Lower lobe of right lung (tissue), 2 donors: ENCODE measurements around the gene PTPRT. TPM values are rescaled to one million over a fixed set of nuclear protein-coding genes. Genes with fewer than 3 reads are reported as not detected.

Experiments
- ATAC-seq, 2 donors: fragments of 200-7000 bp; cut with Tn5 transposase; one replicate each; pipeline ENCODE4 v1.9.1; 2020 to 2022; ENCODE audit warnings: mild to moderate bottlenecking in 2 of 2, moderate library complexity in 2 of 2
- DNase-seq: peaks from one replicate; pipeline ENCODE4 v3.0.0-alpha.2; 2020
- H3K27ac ChIP-seq: fragments of 200-600 bp; one replicate; pipeline ENCODE4 v1.8.0; 2022
- H3K27me3 ChIP-seq: fragments of 200-600 bp; one replicate; pipeline ENCODE4 v1.8.0; 2022; ENCODE audit warnings: low read depth
- H3K36me3 ChIP-seq: fragments of 200-600 bp; one replicate; pipeline ENCODE4 v1.8.0; 2022; ENCODE audit warnings: mild to moderate bottlenecking
- H3K4me1 ChIP-seq: fragments of 200-600 bp; one replicate; pipeline ENCODE4 v1.8.0; 2022
- H3K4me3 ChIP-seq: fragments of 200-600 bp; one replicate; pipeline ENCODE4 v1.8.0; 2022; ENCODE audit warnings: mild to moderate bottlenecking
- H3K9me3 ChIP-seq: fragments of 200-600 bp; one replicate; pipeline ENCODE4 v1.8.0; 2022
- CTCF ChIP-seq: fragments of 200-600 bp; IDR thresholded peaks from one replicate; pipeline ENCODE4 v1.8.0; 2022; ENCODE audit warnings: antibody characterized with exemption, mild to moderate bottlenecking
- intact Hi-C: fragments of 100-400 bp; cut with DNase I; formaldehyde crosslinking; loops from one replicate; pipeline ENCODE4 v1.11.0; 2022
- total RNA-seq: library from RNA; stranded (reverse); fragmentation: NEBNext Ultra II Directional; extraction: Animal tissue kit (Norgen Biotek cat#: 25700); gene quantifications from one replicate; pipeline ENCODE4 v1.2.1, GENCODE V29; 2021
- donor health status: DM: no; HTN: yes; CAD: no; lungs with severe emphysema.

The PTPRT gene
- total RNA-seq, 1 donor from 2014 or later: 8.0 TPM

- intact Hi-C loops: no loop called here
- ATAC-seq (no peak), DNase-seq (no peak)
- H3K27me3 ChIP-seq: no peaks in the 10 kb centered on the region
- no peaks in the 10 kb centered on the region for H3K4me1 ChIP-seq
- no peak for TF ChIP-seq CTCF
- H3K36me3 ChIP-seq: no peaks in the 10 kb centered on the region
- H3K9me3 ChIP-seq: no peaks in the 10 kb centered on the region
- no peak overlapping the region for H3K4me3 ChIP-seq
- H3K27ac ChIP-seq: no peak overlapping the region
Measured at GRCh38 chr20:43029176-43029575, 160.5 kb downstream of the PTPRT start.

- no peak for TF ChIP-seq CTCF
- Histone ChIP-seq H3K27ac (no peak overlapping the region), H3K4me1 (no peaks in the 10 kb centered on the region), H3K4me3 (no peak overlapping the region), H3K27me3 (no peaks in the 10 kb centered on the region), H3K9me3 (no peaks in the 10 kb centered on the region), H3K36me3 (no peaks in the 10 kb centered on the region)
- no peak for DNase-seq
- no peak for ATAC-seq
- intact Hi-C loops: no loop called here
Measured at GRCh38 chr20:43028470-43028869, 161.2 kb downstream of the PTPRT start.

- TF ChIP-seq CTCF: no peak
- H3K9me3 ChIP-seq: no peaks in the 10 kb centered on the region
- H3K27me3 ChIP-seq: no peaks in the 10 kb centered on the region
- H3K36me3 ChIP-seq: no peaks in the 10 kb centered on the region
- intact Hi-C loops: no loop called here
- H3K4me1 ChIP-seq: no peaks in the 10 kb centered on the region
- no peak overlapping the region for H3K27ac ChIP-seq
- DNase-seq (no peak), ATAC-seq (no peak)
- H3K4me3 ChIP-seq: no peak overlapping the region
Measured at GRCh38 chr20:43023836-43024235, 165.9 kb downstream of the PTPRT start.

- H3K36me3 ChIP-seq: no peaks in the 10 kb centered on the region
- H3K27ac ChIP-seq: no peak overlapping the region
- intact Hi-C loops: no loop called here
- no peaks in the 10 kb centered on the region for H3K9me3 ChIP-seq
- TF ChIP-seq CTCF: no peak
- DNase-seq (no peak), ATAC-seq (no peak)
- H3K27me3 ChIP-seq: no peaks in the 10 kb centered on the region
- H3K4me3 ChIP-seq: no peak overlapping the region
- no peaks in the 10 kb centered on the region for H3K4me1 ChIP-seq
Measured at GRCh38 chr20:43022568-43022967, 167.1 kb downstream of the PTPRT start.

- Histone ChIP-seq H3K4me3 (no peak overlapping the region), H3K27me3 (no peaks in the 10 kb centered on the region), H3K27ac (no peak overlapping the region), H3K9me3 (no peaks in the 10 kb centered on the region), H3K4me1 (no peaks in the 10 kb centered on the region), H3K36me3 (no peaks in the 10 kb centered on the region)
- no peak for TF ChIP-seq CTCF
- DNase-seq: no peak
- intact Hi-C loops: no loop called here
- ATAC-seq: no peak
Measured at GRCh38 chr20:43022081-43022480, 167.6 kb downstream of the PTPRT start.
